RPMI8226 (cell line): ENCODE results near the gene PDE6B.
"Not testable (repeated sequence)": the region's sequence is repeated elsewhere in the genome, so short reads cannot be mapped to it uniquely, and the experiment has no call there.

Source experiments
- DNase-seq: peaks from one replicate; pipeline ENCODE4 v3.0.0-alpha.2; 2015

Gene PDE6B

GRCh38 chr4:658681-659667 lies 33.6 kb downstream of the PDE6B start:
- no peak for DNase-seq

DNA sequence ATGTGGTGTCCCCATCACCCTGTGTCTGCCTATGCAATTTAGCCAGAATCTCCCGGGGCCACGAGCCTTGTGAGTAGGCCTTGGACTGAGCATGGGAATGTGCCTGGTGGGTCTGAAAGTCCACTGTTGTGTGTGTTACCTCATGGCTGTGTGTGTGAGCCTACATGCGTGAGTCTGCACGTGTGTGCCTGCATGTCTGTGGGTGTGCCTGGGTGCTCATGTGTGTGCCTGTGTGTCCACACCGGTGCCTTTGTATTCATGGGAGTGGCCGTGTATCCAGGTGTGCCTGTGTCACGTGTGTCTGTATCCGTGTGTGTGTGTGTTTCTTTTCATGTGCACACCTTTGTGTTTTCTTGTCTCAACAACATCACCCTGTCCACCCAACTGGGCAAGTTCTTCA lies 34.5 kb downstream of the PDE6B start:
- no peak for DNase-seq

DNA sequence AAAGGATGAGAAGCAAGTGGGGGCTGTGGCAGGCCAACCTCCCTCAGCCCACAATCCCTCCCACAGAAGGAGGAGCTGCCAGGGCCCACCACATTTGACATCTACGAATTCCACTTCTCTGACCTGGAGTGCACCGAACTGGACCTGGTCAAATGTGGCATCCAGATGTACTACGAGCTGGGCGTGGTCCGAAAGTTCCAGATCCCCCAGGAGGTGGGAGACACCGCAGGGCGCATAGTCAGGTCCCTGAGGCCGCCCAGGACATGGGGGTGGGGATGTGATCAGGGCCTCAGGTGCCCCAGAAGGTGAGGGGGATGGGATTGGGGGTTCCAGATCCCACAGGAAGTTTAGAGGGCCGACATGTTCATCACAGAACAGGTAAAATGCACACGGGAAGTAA lies 35.0 kb downstream of the PDE6B start:
- DNase-seq = no peak

- DNase-seq = no peak
Observed at GRCh38 chr4:661231-661630, 35.9 kb downstream of the PDE6B start.

DNA sequence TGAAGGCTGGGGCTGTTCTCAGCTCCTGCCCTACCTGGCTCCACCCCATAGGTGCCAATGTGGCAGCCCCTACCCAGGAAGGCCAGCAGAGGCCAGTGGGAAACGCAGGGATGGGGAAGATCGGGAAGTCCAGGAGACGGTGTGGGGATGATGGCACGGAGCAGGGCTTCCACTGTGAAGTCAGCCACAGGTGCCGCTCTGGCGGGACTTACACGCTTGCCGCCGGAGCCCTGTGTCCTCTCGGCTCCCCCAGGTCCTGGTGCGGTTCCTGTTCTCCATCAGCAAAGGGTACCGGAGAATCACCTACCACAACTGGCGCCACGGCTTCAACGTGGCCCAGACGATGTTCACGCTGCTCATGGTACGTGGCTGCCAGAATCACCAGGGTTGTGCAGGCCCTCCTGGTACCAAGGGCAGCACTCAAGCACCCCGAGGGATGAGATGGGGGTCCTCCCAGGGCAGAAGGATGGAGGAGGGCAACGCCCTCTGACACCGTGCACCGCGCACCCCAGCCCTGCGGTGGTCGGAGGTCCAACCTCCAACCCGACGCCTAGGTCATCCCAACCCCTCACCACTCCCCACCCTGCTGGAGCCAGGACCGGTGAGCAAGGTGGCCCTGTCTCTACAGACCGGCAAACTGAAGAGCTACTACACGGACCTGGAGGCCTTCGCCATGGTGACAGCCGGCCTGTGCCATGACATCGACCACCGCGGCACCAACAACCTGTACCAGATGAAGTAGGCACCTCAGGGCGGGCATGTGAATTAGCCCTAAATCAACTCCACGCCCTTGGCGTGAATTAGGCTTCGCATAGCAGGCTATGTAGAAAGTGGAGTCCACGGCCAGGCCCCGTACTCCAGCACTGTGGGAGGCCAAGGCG lies 36.7 kb downstream of the PDE6B start:
- DNase-seq = no peak

GRCh38 chr4:663046-663437 lies 37.7 kb downstream of the PDE6B start:
- no peak for DNase-seq

- no peak for DNase-seq
Observed at GRCh38 chr4:663438-664428, 38.4 kb downstream of the PDE6B start.

GRCh38 chr4:664713-665231 lies 39.4 kb downstream of the PDE6B start:
- no peak for DNase-seq

GRCh38 chr4:665381-665750 lies 40.0 kb downstream of the PDE6B start:
- no peak for DNase-seq

DNA sequence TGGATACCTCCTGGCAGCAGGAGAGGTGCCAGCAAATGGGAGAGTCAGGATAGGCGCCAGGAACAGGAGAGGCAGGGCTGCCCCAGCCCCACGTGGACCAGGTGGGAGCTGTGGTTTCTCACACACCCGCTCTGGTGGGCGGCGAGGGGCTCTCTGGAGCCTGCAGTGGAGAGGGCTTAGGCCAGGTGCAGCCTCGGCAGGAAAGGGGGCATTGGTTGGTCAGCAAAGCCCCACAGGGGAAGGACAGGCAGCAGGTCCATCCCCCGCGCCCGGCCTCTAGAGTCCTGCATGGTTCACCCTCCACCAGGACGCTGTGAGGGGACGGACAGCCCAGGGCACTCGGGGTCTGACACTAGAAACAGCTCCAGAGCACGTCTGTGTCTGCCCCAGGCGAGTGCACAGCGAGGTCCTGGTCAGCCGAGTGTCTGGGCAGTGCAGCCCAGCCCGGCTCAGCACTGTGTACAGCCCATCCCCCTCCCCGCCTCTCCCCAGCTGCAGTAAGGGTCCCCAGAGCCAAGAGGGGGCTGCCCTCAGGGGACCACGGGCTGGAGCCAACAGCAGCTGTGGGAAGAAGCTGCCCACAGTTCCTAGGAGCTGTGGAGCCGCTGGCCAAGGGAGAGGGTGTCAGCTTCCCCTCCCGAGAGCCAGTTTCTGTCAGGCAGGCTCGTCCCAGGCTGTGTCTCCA lies 40.5 kb downstream of the PDE6B start:
- DNase-seq = no peak

DNA sequence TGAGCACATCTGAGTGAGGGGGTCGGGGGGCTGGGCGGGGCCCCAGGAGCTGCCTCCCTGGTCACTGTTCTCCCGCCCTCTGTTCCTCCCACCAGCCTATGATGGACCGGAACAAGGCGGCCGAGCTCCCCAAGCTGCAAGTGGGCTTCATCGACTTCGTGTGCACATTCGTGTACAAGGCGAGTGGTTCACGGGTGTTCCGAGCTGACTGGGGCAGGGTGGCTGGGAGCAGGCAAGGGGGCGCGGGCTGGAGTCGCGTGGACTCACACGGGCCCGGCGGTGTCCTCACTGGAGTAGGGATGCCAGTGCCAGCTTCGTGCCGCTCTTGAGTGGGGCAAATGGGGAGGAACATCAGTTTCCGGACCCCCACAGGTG lies 41.0 kb downstream of the PDE6B start:
- no peak for DNase-seq

DNA sequence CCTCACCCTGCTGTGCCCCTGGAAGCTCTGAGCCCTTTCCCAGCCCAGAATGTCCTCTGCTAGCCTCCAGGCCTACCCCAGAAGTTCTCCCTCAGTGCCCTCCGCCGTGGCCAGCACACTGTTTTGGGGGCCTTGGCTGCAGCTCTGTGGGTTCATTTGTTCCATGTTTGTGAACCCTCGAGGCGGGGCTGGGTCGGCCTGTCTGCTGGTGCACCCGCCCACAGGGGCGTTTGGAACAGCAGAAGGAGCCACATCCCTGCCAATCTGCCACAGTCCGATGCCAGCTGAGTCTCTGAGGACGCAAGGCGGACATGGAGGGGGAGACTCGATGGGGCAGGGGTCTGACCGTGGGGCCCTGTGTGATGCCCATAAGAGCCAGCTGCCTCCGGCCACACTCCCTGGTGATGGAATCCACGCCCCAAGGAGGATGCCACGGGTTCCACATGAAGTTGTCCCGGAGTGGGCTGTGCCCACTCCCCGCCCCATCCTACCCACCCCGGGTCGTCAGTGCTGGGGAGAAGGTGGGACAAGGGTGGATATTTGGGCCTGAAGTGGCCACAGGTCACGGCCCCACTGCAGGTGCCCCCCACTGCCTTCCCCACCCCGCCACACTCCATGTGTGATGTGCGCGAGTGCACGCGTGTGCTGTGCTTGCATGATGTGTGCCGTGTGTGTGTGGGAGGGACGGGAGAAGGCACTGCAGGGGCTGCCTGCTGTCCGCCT lies 41.6 kb downstream of the PDE6B start:
- DNase-seq = no peak

GRCh38 chr4:667545-667925 lies 42.2 kb downstream of the PDE6B start:
- DNase-seq = no peak

DNA sequence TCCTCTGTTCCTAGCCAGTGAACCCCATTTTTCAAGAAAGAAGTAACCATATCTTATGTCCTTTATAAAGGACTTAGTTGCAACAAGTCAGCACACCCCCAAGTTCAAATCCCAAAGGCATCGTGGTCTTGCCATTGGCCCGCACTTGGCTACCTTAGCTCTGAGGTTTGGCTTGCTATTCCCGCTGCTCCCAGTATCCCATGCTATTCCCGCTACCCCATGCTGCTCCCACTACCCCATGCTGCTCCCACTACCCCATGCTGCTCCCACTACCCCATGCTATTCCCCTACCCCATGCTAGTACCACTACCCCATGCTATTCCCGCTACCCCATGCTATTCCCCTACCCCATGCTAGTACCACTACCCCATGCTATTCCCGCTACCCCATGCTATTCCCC lies 42.8 kb downstream of the PDE6B start:
- DNase-seq = not testable (repeated sequence)

GRCh38 chr4:669806-670559 lies 44.6 kb downstream of the PDE6B start:
- not testable (repeated sequence) for DNase-seq

DNA sequence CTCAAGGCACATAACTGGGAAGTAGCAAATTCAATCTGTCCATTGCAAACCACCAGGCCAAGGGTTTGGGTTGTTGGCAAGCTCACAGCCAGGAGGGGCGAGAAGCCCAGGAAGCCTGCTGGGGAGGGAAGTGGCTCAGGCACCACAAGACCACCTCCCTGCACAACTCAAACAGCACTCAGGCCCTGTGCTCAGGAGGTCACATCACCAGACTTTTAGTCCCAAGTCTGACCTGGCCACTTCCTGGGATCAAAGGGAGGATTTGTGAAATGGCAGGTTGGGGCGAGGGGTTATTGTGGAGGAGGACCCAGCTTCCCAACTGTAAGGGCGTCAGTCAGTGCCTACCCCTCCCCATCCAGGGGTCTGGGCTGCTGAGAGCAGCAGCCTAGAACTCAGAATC lies 46.4 kb downstream of the PDE6B start:
- DNase-seq = no peak

DNA sequence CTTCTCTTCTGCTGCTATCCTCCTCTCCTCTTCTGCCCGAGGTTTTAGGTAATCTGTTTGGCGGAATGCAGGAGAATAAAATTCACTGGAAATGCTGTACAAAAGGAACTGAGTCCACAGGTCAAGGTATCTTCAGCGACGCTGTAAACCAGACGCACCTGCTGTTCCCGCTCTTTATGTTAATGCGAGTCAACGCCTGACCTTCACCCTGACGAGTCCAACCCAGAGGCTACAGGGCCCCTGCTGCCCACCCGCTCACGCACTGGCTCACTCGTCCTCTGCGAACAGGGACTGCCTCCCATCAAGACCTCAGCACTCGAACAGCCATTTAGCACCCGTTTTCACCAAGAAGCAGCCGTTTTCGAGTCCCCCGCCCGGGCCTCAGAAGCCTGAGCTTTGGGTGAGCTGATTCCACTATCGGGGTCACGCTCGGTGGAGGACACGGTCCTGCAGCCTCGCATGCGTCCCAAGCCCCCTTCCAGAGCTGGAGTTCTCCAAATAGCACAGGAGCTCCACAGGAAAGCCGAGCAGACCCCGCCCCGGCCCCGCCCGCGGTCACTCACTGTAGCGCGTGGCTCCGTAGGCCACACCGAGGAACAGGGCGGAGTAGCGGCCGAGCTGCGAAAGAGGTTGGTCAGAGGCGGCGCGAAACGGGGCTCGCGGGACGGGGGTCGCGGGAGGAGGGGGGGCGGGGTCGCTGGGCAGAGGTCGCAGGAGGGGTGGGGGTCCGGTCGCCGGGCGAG lies 48.1 kb downstream of the PDE6B start:
- DNase-seq = no peak

DNA sequence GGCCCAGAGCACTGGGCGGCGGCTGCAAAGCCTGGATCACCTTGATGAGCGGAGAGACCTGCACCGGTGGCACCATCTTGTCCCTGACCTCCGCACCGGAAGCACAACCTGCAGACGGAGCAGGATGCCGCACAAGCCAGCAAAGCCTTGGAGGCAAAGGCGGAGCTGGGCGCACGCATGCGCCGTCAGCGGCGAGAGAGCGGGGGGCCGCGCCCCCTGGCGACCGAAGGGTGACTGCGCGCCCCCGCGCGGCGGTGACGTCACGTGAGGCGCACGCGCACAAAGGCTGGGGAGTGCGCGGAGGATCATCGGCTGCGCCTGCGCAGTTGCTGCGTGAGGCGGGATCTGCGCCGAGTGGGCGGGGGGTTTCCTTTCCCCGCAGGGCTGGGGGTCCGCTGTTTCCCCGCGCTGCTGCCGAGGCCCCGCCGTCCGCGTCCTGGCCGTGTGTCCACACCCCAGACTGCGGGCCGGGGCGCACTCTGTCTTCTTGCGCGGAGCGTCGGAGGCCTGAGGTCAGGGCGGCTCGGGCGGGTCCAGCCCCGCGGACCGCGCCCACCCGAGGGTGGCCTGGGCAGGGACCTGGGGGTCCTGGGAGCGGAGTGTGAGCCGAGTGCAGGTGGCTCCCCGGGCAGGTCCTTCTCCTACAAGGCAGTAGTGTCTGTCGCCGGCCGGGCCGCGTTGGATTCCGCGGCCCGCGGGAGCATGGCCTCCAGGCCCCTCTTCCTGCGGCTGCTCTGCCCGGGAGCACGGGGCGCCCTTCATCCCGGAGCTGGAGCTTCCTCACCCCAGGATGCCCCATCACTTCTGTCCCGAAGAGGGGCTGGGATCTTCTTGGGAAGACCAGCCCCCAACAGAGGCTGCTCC lies 49.0 kb downstream of the PDE6B start, which contains the start of the genes ATP5ME and MYL5:
ATP5ME (minus strand) TSS at position 105 of the 864 bp plus-strand sequence; CDS start at position 76, 29 bp downstream.
MYL5 (plus strand) TSS at position 371 of the 864 bp plus-strand sequence. CDS start 3,485 bp downstream, outside the sequence.
- DNase-seq = peak; percentile 95
